Esophagus muscularis mucosa (tissue), 4 donors: ENCODE data around the gene GAPVD1.

Experiments used
- EP300 ChIP-seq: sonication (generic); formaldehyde crosslinking; IDR thresholded peaks from one replicate; pipeline ENCODE4 v1.6.1; 2017; ENCODE audit warnings: antibody characterized with exemption
- POLR2A ChIP-seq: fragments of 450-650 bp; IDR thresholded peaks from one replicate; pipeline ENCODE4 v1.6.1; 2017; ENCODE audit warnings: antibody characterized with exemption, moderate library complexity, mild to moderate bottlenecking, low read depth
- POLR2AphosphoS5 ChIP-seq, 2 donors: sonication (generic); formaldehyde crosslinking; IDR thresholded peaks; one replicate each; pipeline ENCODE4 v1.6.1; 2017; ENCODE audit warnings: antibody characterized with exemption in 2 of 2
- TF ChIP-seq, protein P1 (sequence below), 3 experiments: fragments of 200-600 bp in 2 of 3; fragments of 450-650 bp in 1 of 3; sonication (generic) in 2 of 3; IDR thresholded peaks; one replicate each; pipeline ENCODE4 v1.5.1; 2017 to 2019; ENCODE audit warnings: antibody characterized with exemption in 3 of 3, mild to moderate bottlenecking in 2 of 3, moderate library complexity in 1 of 3

DNA sequence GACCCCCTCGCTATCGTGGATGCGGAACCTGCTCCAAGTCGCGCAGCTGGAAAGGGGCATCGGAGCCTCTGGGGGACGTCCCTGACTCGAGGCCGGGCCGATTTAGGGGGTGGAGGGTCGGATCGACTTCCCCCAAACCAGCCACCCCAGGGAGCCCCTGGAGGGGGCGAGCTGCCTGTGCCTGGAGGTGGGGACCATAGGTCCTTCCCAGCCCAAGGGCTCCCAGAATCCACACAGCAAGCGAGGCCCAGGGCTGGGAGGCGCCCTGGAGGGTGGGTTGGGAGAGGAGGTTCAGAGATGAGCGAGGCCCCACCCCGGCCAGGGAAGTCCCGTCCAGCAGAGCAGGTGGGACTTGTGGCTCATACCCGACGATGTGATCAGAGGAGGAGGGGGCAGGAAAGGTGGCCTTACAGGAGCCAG lies 147.6 kb downstream of the GAPVD1 start:
- no peak for TF ChIP-seq EP300
- no peak for TF ChIP-seq POLR2AphosphoS5 (IDR thresholded peaks at IDR 0.05)
- TF ChIP-seq, protein P1, sequence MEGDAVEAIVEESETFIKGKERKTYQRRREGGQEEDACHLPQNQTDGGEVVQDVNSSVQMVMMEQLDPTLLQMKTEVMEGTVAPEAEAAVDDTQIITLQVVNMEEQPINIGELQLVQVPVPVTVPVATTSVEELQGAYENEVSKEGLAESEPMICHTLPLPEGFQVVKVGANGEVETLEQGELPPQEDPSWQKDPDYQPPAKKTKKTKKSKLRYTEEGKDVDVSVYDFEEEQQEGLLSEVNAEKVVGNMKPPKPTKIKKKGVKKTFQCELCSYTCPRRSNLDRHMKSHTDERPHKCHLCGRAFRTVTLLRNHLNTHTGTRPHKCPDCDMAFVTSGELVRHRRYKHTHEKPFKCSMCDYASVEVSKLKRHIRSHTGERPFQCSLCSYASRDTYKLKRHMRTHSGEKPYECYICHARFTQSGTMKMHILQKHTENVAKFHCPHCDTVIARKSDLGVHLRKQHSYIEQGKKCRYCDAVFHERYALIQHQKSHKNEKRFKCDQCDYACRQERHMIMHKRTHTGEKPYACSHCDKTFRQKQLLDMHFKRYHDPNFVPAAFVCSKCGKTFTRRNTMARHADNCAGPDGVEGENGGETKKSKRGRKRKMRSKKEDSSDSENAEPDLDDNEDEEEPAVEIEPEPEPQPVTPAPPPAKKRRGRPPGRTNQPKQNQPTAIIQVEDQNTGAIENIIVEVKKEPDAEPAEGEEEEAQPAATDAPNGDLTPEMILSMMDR (IDR thresholded peaks at IDR 0.05): no peak
- TF ChIP-seq POLR2A: no peak
